ENCODE data around the gene KPNB1. TPM values are rescaled to one million over a fixed set of nuclear protein-coding genes. Genes with fewer than 3 reads are reported as not detected.

The KPNB1 gene
- polyA plus RNA-seq, 1 donor (not counting 4 experiments of a cell fraction or from before 2014, with no cell fraction given): 220 TPM

GRCh38 chr17:47676199-47676472, 26.4 kb downstream of the KPNB1 start:
- H2AFZ ChIP-seq (ENCODE audit: control insufficient read depth, low read length): no peak overlapping the region
- H3K79me2 ChIP-seq (ENCODE audit: control insufficient read depth, insufficient read depth, low read length): peaks cover 10% of the 10 kb centered on the region
- dilution Hi-C loops (cut with MboI; ENCODE audit: extremely low pct_ligation_motif_present, low sequenced_read_pairs): no loop called here
- no peaks in the 10 kb centered on the region for H3K9me3 ChIP-seq (ENCODE audit: control insufficient read depth, low read depth, low read length)
- no peak for TF ChIP-seq CTCF (optimal IDR thresholded peaks at IDR 0.05 in 1 of 3, IDR thresholded peaks at IDR 0.05 in 1 of 3, conservative IDR thresholded peaks at IDR 0.05 in 1 of 3; ENCODE audit: extremely low read depth in 1 of 3, insufficient read depth in 2 of 3, low read length in 3 of 3)
- no peak for TF ChIP-seq EZH2 (IDR thresholded peaks at IDR 0.05; ENCODE audit: low read length)
- H3K27me3 ChIP-seq (ENCODE audit: control insufficient read depth, extremely low read depth, insufficient read depth, low read length): no peaks in the 10 kb centered on the region
- DNase-seq (ENCODE audit: low read depth, low spot score): no peak
- H3K4me1 ChIP-seq (ENCODE audit: control insufficient read depth, extremely low read depth, insufficient read depth, low read length): no peaks in the 10 kb centered on the region
- no peak overlapping the region for H3K4me3 ChIP-seq (ENCODE audit: control insufficient read depth in 2 of 3, extremely low read depth in 1 of 3, insufficient read depth in 2 of 3, low read depth in 1 of 3, low read length in 3 of 3)
- no peak for FAIRE-seq
- no peak overlapping the region for H3K4me2 ChIP-seq (ENCODE audit: control insufficient read depth, extremely low read depth, insufficient read depth, low read depth, low read length)
- no peaks in the 10 kb centered on the region for H3K9me1 ChIP-seq (ENCODE audit: control insufficient read depth, extremely low read depth, insufficient read depth, low read length)
- H3K36me3 ChIP-seq (ENCODE audit: control insufficient read depth in 2 of 2, extremely low read depth in 1 of 2, insufficient read depth in 2 of 2, low read length in 2 of 2): peaks cover 66 to 76% of the 10 kb centered on the region in 2 experiments
- no peak overlapping the region for H3K27ac ChIP-seq (ENCODE audit: control insufficient read depth, insufficient read depth, low read length)
- H3K9ac ChIP-seq (ENCODE audit: control insufficient read depth, extremely low read depth, insufficient read depth, low read length): no peak overlapping the region
- H4K20me1 ChIP-seq (ENCODE audit: control insufficient read depth, extremely low read depth, insufficient read depth, low read length): peaks cover 8% of the 10 kb centered on the region

- TF ChIP-seq CTCF (optimal IDR thresholded peaks at IDR 0.05 in 1 of 3, IDR thresholded peaks at IDR 0.05 in 1 of 3, conservative IDR thresholded peaks at IDR 0.05 in 1 of 3; ENCODE audit: extremely low read depth in 1 of 3, insufficient read depth in 2 of 3, low read length in 3 of 3): no peak
- TF ChIP-seq EZH2 (IDR thresholded peaks at IDR 0.05; ENCODE audit: low read length): no peak
- Histone ChIP-seq H2AFZ (ENCODE audit: control insufficient read depth, low read length) (no peak overlapping the region), H3K79me2 (ENCODE audit: control insufficient read depth, insufficient read depth, low read length) (peaks cover 10% of the 10 kb centered on the region), H3K4me1 (ENCODE audit: control insufficient read depth, extremely low read depth, insufficient read depth, low read length) (no peaks in the 10 kb centered on the region), H3K9ac (ENCODE audit: control insufficient read depth, extremely low read depth, insufficient read depth, low read length) (no peak overlapping the region), H3K4me2 (ENCODE audit: control insufficient read depth, extremely low read depth, insufficient read depth, low read depth, low read length) (no peak overlapping the region), H3K9me1 (ENCODE audit: control insufficient read depth, extremely low read depth, insufficient read depth, low read length) (no peaks in the 10 kb centered on the region), H4K20me1 (ENCODE audit: control insufficient read depth, extremely low read depth, insufficient read depth, low read length) (peaks cover 8% of the 10 kb centered on the region), H3K27me3 (ENCODE audit: control insufficient read depth, extremely low read depth, insufficient read depth, low read length) (no peaks in the 10 kb centered on the region), H3K27ac (ENCODE audit: control insufficient read depth, insufficient read depth, low read length) (no peak overlapping the region), H3K4me3 (ENCODE audit: control insufficient read depth in 2 of 3, extremely low read depth in 1 of 3, insufficient read depth in 2 of 3, low read depth in 1 of 3, low read length in 3 of 3) (no peak overlapping the region), H3K9me3 (ENCODE audit: control insufficient read depth, low read depth, low read length) (no peaks in the 10 kb centered on the region), H3K36me3 (ENCODE audit: control insufficient read depth in 2 of 2, extremely low read depth in 1 of 2, insufficient read depth in 2 of 2, low read length in 2 of 2) (peaks cover 65 to 75% of the 10 kb centered on the region in 2 experiments)
- FAIRE-seq: no peak
- DNase-seq (ENCODE audit: low read depth, low spot score): no peak
- dilution Hi-C loops (cut with MboI; ENCODE audit: extremely low pct_ligation_motif_present, low sequenced_read_pairs): no loop called here
Observed at GRCh38 chr17:47676510-47677165, 26.9 kb downstream of the KPNB1 start.

Measured in keratinocyte (primary cell).